NCI-H2029 (cell line): ENCODE measurements around the gene RASIP1.

Experiments
- DNase-seq: peaks from one replicate; lab custom pipeline; 2025; lab: John Stamatoyannopoulos, UW

The RASIP1 gene

GRCh38 chr19:48756212-48756611 lies 15.8 kb upstream of the RASIP1 start:
- no peak for DNase-seq

- no peak for DNase-seq
These were observed 15.4 kb upstream of the RASIP1 start for GRCh38 chr19:48755787-48756186.

DNA sequence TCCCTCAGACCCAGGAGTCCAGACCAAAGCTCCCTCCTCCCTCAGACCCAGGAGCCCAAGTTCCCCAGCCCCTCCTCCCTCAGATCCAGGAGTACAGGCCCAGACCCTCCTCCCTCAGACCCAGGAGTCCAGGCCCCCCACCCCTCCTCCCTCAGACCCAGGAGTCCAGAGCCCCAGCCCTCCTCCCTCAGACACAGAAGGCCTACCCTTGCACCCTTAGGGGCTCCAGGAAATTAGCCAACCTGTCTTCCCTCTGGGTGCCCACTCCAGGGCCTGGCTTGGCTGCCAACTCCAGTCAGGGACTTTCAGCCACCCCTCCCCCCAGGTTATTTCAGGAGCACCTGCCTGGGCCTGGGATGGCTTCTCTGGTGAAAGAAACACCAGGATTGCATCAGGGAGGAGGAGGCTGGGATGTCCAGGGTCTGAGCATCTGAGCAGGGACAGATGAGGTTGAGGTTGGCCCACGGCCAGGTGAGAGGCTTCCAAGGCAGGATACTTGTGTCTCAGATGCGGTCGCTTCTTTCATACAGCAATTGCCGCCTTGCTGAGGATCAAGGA lies 14.8 kb upstream of the RASIP1 start, which contains the start of gene FGF21:
Gene FGF21, plus strand, starts transcription at position 441 of the 558 bp plus-strand sequence. CDS start 713 bp downstream, outside the sequence.
- peak; percentile 81 for DNase-seq

DNA sequence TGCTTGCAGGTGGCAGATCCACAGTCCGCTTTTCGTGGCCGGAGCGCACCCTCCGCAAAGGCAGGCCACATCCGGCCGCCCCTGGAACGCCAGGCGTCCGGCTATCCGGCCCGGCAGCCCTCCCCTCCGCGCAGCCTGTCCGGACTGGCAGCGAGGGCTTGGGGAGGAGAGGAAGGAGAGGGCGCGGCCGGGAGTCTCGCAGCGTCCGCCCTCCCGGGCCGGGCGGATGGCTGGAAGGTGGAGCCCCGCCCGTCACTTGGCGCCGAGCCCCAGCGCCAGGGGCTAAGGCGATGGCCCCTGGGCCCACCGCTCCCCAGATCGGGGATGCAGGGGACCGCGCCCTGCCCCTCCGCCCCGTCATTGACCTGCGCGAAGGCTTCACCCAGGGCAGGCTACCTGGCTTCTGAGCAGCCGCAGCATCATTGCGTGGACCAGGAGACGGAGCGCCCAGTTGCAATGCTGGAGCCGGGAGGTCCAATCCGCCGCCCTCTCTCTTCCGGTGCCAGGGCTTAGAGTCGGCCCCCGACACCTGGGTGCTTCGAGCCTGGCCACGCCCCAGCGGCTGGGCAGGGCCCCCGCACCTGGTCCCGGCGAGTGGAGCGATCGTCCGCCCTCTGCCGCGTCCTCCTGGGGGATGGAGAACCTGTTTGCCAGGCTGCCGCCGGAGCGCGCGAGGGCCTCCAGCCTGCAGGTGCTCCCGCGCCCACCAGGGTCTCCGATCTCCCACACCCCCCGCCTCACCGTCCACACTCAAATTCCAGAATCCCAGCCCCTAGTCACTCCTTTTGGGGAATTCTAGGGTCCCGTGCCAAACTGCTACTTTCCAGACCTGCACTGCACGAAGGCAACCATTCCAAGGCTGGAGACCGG lies 12.3 kb upstream of the RASIP1 start, which contains the start of gene FUT1:
Gene FUT1, minus strand, starts transcription at position 146 of the 870 bp plus-strand sequence. CDS start 1,360 bp downstream, outside the sequence.
- peak; percentile 92 for DNase-seq

GRCh38 chr19:48751845-48752495 lies 11.6 kb upstream of the RASIP1 start:
- DNase-seq: no peak

GRCh38 chr19:48750771-48751504 lies 10.5 kb upstream of the RASIP1 start:
- no peak for DNase-seq

GRCh38 chr19:48750351-48750750 lies 9.9 kb upstream of the RASIP1 start:
- no peak for DNase-seq

GRCh38 chr19:48749571-48750198 lies 9.3 kb upstream of the RASIP1 start:
- no peak for DNase-seq

- DNase-seq: no peak
These were observed 6.5 kb upstream of the RASIP1 start, which contains the start of gene IZUMO1 for GRCh38 chr19:48746738-48747575. Gene IZUMO1, minus strand, starts transcription at chr19:48746909. Its CDS starts 1,050 bp downstream, at chr19:48745859.

GRCh38 chr19:48746110-48746509 lies 5.7 kb upstream of the RASIP1 start:
- no peak for DNase-seq

DNA sequence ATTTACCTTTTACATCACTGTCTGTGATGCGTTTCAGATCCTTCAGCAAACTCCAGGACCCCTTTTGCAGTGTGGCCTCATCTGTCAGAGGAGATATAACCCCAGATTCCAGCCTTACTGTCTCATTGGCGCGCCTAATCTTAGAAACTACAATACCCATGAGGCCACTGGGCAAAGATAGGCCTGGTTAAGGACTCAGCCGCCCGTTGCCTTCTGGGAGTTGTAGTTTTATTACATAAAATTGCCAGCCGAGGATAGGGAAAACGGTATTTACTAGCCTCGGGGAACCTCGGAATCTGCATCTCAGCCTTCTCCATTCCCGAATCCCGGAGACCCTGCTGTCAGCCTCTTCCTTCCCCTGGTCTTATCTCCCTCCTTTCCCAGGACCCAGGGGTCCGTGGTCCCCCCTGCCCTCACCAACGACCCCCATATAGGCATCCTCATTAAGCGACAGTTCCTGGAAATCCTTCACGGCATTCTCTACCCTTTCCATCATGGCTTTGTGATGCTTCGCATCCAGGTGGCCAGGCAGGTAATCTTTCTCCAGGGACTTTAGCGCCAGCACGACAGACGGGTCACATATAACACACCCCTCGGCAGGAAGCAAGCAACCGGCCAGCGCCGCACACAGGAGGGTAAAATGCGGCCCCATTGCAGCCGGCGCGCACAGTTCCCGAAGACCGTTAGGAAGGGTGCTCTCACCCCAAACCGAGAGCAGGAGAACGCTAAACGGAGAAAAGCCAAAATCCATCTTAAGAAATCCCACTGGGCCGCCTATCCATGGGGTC lies 5.0 kb upstream of the RASIP1 start:
- DNase-seq: peak; percentile 32

GRCh38 chr19:48742096-48742495 lies 1.7 kb upstream of the RASIP1 start:
- DNase-seq: no peak

DNA sequence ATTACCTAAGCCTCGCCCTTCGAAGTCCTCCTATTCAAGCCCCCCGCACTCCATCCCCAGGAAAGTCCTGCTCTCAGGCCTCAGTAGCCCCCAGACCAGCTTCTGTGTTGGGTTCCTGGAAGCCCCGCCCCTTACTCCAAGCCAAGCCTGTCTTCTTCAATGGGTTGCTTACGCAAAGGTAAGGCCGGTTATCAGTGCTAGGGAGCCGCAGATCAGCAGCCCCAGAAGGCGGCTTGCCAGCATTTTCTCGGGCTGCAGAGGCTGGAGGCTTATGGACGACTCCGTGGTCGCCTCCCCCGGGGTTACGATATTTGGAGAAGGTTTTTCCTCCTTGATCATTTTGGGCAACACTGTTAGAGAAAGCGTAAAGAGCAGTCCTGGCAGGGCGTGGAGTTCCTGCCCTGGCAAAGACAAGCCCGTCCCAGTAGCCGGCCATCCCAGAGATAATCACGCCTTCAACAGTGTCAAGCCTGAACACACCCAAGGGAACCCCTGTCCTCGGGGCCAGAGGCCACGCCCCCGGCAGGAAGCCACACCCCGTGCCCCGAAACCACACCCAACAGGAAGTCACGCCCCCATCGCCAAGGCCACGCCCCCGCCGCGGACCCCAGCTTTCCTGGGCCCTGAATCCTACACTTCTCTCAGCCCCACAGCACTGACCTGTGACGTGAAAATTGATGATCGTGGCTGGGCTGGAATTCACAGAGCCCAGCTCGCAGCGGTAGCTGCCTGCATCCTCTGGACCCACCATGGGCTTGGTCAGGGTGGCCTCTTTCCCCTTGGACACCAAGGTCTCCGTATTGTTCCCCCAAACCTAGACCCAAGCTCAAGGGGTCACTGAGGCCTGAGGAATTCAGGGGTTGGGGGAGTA lies 954 bp upstream of the RASIP1 start:
- no peak for DNase-seq

DNA sequence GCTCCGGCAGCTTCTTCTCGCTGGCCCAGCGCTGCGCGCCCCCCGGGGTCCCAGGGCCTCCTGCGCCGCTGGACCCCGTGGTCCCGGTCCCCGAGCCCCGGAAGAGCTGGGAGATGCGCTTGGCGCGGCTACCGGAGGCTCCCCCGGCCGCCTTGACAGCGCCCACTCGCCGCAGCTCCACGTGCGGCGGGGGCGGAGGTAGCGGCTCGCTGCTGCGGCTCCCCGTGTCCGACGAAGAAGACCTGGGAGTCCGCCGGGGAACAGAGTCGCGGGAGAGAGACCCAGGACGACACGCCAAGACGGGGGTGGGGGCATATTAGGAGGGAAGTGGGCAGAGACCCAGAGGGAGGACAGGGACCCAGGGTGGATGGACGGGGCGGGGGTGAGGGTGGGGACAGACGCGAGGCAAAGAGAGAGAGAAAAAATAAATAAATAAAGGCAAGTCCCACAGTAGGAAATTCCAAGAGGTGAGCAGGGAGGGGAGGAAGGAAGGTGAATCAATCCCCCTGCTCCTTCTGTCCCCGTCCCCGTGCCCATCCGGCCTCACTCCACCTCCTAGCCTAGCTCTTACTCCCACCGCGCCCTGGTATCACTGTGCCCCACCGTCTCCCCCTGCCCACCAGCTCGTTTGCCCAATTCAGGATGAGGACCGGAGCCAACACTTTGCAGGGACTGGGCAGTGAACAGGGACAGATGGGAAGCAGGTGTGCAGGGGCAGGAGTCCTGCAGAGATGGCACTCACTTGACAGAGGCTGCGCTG lies 826 bp downstream of the RASIP1 start:
- no peak for DNase-seq

DNA sequence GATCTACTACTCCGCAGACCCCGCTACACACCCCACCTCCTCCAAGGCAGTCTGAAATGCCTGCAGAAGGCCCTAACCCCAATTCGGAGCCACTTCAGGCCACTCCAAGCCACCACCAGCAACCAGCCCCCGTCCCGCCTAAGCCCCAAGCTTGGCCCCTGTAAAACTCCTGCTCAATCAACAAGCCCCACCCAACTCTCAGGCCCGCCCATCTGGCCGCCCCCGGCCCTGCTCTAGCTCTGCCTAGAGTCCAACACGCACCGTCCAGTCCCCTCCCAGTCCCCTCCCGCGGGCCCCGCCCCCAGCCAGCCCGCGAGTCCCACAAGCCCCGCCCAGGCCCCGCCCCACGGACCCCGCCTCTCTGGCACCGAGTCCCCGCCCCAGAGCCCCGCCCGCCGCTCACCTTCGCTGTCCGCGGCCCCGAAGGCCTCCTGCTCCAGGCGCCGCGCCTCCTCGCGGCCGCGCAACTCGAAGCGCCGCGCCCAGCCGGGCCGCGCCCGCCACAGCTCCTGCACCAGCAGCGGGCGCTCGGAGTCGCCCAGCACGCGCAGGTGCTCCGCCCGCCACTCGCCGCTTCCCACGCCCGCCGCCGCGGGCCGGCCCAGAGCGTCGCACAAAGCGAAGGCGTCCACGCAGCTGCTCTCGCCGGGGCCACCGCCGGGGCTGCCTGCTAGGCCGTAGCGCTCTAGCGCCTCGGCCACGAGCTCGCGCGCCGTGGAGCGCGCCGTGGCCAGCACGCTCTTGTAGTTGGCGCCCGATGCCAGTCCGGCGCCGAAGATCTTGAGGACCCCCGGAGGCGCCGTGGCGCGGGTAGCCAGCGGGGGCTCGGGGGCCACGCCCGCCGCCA lies 1.6 kb downstream of the RASIP1 start:
- DNase-seq: peak; percentile 88

GRCh38 chr19:48737360-48737998 lies 2.9 kb downstream of the RASIP1 start:
- peak; percentile 30 for DNase-seq
